Stimulated activated CD4-positive, alpha-beta T cell treated with anti-CD3 and anti-CD28 coated beads, TNF-alpha, amount 100 ng/mL, for 48 hours (primary cell): ENCODE data around the gene CUEDC1.

Source experiments
- DNase-seq, 3 donors: peaks; one replicate each; pipeline ENCODE4 v3.0.0-alpha.2; 2020; ENCODE audit warnings: low read depth in 3 of 3

The CUEDC1 gene, protein sequence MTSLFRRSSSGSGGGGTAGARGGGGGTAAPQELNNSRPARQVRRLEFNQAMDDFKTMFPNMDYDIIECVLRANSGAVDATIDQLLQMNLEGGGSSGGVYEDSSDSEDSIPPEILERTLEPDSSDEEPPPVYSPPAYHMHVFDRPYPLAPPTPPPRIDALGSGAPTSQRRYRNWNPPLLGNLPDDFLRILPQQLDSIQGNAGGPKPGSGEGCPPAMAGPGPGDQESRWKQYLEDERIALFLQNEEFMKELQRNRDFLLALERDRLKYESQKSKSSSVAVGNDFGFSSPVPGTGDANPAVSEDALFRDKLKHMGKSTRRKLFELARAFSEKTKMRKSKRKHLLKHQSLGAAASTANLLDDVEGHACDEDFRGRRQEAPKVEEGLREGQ

DNA sequence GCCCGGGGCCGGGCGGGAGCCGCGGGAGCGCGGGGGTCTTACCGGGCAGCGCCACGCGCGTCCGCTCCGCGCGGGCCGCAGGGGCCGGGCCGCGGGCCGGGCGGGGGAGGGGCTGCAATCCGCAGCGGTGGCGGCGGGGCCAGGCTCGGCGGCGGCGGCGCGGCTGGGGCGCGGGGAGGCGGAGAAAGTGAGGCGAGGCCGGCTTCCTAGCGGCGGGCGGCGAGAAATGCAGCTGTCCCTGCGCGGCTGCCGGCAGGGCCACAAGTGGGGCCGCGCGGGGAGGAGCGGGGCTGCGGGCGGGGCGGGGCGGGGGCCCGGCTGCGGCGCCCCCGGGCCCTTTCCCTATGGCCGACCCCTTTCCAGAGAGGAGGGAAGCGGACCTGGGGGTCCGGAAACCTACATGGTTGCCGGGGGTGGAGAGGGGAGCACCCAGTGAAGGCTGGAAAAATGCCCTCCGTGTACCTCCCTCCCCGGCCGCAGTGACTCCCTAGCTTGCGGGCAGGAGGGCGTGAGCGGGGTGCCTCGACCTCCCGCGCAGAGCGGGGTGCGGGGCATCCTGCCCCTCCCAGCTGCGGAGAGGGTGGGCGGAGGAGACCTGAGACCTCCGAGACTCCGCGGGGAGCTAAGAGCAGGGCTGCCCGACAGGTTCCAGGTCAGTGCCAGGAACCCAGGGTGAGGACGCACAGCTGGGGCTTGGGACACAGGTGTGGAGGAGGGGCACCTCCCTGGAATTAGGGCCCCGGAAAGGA, at the start of gene CUEDC1:
CUEDC1 (minus strand) TSS at position 230 of the 749 bp plus-strand sequence. CDS start 69,848 bp downstream, outside the sequence.
- peak; percentile 39 to 60 (median 46) for DNase-seq

DNA sequence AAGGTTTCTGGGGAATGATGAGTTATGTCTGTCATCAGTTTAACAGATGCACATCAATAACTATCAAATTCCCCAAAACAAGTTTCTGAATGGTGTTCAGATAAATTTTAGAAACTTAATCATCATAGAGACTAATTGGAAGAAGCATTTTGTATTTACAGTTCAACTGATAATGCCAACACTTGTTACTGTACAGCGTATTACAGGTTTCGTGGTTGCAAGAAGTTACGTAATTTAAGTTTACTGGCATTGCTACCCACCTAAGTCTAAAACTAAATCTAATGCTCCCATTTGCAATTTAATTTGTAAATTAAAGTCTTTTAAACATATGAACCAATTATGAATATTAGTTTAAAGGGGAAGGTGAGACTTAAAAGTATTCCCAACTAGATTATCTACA, 48.8 kb upstream of the CUEDC1 start:
- no peak for DNase-seq

DNA sequence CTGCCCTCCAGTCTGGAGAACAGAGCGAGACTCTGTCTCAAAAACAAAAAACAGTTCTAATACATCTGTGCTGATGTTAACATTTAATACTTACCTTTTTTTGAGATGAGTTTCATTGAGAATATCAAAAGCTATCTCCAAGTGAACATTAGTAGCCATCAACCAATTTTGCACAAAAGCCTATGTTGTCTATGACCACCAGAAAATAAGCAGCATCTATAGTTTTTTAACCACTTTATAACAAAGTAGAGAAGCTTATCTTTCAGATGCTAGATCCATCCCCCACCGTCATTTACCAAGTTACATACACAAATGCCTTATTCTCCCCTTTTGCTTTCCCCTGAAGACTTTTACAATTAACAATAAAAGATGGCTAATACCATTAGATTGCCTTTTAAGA, 47.8 kb upstream of the CUEDC1 start:
- no peak for DNase-seq

DNA sequence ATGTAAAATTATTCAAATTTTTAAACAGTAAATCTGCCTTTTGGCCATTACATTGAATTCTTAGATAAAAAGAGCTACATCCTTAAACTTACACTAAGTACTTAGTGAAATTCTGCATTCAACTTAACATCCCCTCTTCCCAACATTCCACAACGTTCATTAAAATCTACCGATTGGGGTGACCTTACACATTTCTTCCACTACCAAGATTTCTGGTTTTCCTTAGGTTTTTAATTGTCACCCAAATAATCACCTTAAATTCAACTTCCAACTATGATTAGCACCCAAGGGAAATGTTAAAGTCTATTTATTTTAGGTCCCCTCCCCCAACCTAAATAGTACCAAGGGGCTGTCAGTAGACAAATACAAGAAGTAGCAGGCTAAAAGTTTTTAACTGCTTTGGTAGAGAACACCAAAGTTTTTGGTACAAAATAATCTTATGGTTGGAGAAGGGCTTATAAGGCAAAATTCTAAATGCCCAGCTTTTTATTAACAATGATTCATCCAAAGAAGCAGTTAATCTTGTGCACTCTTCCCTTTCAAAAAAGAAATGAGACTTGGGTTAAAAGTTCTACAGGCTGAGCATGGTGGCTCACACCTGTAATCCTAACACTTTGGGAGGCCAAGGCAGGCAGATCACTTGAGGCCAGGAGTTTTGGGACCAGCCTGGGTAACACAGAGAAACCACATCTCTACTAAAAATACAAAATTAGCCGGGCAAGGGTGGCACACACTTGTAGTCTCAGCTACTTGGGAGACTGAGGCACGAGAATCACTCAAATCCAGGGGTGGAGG, 47.1 kb upstream of the CUEDC1 start:
- DNase-seq: no peak

DNA sequence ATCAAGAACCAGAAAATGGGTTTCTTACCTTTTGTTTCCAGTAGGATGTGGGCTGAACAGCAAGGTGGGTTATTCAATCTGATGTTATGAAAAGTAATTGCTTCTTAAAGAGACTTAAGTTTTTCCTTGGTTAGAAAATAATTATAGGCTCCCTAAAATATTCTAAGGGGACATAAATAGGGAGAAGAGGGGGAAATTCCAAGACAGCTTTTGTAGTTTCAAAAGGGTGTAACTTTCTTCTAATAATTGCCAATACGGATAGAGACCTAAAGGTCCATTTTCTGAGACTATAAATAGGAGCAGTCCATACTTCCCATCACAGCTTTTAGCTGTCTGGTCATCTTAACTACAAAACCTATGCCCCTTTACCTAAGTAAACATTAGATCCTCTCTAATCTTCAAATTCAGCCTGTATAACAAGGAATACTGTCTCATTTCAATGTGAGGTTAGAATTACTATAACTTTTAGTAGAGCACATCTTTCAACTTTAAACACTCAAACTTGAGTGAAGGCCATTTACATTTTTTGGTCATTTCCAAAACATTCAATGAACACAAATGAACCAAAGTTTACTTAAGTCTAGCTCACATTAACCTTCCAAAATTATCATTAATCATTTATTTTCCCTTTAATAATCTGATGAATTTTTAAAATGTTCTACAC, 46.4 kb upstream of the CUEDC1 start:
- no peak for DNase-seq

DNA sequence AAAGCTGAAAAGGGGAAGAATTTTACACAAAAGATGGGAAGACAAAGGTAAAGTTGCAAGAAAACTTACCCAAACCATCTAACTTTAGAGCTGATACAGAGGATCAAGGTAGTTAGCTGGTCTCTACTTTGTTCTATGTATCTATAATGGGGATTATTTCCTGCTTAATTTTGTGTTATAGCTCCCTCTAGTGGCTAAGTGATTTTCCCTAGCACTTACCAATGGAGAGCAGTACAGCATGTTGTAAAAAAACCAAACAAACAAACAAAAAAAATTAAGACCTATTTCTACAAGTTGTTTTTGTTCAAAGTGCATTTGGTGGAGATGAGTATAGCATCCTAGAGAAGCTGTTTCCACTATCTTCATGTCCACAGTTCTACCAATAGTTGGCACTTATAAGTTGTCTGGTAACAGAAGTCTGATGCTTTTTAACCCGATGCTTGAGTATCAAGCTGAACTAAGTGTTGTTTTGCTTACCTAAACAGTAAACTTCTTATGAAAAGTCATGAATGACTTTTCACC, 44.3 kb upstream of the CUEDC1 start:
- DNase-seq: no peak

DNA sequence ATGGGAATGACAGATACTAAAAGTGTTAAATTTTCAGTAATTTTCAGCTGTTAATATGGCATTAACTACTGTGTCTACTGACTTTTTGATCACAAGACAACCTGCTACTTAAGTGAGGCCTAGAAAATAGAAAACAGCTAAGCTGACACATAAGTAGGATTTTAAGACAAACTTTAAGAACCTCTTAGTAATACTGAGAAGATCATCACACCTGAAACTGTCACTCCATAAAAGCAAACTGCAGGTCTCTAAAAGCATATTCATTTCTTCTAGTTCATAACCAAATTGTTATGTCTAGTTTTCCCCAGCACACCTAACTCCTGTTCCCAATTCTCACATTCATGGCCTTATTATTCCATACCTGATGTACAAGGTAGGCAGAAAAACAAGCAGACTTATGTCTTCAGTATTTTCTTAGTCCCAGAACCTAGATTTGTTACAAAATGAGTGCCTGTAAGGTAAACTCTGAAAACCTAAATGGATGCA, 43.8 kb upstream of the CUEDC1 start:
- no peak for DNase-seq

DNA sequence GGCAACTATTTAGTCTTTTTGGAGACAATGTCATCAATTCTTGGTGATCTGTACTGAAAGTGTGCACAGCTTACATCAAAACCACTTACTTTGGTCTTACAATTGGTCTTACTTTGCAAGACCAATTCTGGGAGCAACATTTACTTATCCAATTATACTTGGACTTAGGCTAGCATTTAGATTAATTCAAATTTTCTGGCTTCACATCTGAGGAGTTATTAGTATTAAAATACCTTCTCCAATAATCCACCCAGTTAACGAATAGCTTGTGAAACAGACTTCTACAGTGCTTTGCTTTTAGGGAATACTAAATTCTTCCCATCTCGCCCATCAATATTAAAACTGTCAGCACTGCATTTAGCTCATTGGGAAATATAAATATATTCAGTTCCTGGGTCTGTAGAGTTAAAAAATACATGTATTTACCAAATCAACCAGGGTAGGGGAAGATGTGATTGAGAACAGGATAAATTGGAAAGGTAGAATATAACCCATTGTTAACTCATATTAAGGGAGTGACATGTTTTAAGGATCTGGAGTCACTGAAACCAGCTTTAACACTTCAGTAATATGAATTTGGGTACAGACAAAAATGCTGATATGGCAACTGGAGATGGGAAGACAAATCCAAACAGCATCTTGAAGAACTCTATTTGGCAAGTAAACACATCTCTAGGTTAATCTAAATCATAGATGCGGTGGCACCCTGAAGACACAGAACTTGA, 42.0 kb upstream of the CUEDC1 start:
- no peak for DNase-seq

DNA sequence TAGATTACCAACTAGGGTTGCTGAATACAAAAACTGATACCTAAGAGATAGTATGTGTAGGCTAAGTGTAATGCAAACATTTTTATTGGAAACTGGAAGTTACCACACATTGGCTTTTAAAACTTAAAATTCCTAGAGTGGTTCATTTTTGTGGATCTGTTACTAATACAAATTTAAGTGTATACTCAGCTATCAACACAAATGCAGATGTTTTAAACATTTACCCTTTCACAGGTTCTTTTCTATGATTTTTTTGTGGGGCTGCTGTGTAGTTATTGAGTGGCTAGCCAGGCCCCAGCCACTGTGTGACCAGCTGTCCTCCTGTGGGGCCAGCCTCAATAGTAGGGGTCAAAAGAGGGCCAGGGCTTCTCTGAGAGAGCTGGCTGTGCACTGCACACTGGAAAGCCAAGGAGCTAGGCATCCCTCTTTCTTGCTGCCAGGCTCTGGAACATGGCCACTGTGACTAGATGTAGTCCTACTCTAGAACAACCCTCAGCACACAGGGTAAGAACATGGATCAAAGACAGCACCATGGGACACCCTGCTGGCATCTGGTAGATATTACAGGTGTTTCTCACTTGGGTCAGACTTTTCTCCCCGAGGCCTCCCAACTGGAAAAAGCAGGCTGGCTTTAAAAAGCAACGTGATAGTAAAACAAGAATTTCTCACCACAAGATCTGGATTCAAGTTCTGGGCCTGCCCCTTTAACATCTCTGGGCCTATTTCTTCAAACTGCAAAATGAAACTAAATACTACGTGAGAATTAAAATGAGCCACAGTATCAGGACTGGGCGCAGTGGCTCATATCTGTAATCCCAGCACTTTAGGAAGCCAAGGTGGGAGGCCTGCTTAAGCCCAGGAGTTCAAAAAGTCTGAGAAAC, 40.1 kb upstream of the CUEDC1 start:
- peak in 2 of 3 donors; percentile 36 to 41 for DNase-seq

DNA sequence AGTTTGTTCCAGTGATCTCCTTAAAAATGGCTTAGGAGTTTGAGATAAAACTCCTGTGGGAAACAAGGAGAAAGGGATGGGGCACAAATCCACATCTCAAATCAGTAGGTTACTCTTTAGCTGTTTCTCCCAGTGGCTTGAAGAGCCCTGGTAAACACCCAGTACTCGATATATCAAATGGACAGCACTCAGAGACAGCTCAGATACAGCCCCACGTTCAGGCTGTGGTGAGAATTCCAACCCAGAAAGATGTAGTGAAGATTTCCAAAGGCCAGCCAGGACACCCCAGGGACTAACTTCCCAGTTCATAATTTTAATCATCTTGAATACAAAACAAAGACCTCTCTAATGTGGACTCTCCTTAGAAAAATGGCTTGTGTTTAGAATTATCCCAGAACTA, 39.2 kb upstream of the CUEDC1 start:
- no peak for DNase-seq

DNA sequence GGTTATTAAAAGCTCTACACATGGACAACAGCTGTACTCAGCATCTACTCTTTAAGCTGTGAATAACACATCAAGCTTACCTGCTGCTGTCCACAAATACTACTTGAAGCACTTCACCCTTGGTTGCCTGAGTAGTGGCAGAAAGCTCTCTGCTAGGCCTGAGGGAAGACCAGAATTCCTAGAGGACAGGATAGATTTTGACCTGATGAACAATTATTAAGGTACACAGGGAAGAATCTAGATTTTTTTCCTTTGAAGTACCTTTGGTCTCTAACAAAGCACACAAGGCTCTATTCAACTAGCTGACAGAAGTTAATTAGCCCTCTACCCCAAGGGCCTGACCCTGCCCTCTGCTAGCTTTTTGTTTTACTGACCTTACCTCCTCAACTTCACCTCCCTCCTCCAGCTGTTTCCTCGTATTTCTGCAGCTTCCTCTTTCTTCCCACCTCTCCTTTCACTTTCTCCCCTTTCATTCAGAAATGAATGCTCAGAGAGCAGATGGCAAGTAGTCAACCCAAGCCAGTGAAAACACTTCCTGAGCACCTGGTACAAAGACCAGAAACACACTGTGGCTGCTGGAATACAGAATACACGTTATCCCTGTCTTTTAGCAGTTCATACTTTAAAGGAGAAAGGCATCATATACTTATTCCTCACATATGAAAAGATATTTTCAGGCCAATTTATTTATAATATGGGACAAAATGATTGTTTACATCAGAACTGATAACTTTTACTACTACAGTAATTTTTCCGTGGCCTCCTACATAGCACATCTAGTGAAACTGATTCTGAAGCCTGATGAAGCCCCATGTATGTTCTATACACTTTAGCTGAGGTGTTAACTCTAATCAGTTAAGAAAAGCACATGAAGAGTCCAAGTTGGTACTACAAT, 38.5 kb upstream of the CUEDC1 start:
- DNase-seq: no peak

DNA sequence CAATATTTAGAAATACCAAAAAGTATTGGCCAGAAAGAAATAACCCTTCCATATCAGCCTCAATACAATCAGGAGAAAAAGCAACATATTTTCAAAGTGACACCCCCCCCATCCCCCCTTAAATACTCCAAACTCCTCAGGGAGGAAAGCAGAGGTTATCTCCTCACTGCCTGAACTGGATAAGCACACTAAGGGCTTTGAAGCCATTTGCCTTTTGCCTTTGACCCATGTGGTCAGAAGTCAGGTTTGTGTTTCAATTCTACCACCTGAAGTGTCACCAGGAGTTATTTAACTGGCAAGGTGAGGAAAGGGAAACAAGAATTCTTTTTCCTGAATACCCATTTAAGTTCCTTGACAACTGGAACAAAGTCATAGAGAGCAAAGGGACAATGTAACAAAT, 36.3 kb upstream of the CUEDC1 start:
- no peak for DNase-seq

DNA sequence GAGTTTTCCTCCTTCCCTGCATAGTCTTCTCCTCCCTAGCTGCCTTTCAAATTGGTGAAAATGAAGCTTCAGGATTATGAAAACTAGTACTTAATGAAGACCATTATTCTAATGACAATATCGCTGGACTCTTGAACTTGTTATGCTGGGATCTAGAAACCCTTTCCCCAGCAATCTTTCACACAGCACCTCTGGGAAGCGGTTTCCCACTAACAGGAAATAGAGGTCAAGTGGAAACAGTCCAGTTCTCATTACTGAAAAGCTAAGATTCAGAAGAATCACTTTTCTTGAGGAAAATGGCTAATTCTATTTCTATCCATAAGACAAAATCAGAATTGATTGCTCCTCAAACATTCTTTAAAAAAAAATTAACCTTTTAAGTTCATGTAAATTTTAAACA, 34.8 kb upstream of the CUEDC1 start:
- no peak for DNase-seq

DNA sequence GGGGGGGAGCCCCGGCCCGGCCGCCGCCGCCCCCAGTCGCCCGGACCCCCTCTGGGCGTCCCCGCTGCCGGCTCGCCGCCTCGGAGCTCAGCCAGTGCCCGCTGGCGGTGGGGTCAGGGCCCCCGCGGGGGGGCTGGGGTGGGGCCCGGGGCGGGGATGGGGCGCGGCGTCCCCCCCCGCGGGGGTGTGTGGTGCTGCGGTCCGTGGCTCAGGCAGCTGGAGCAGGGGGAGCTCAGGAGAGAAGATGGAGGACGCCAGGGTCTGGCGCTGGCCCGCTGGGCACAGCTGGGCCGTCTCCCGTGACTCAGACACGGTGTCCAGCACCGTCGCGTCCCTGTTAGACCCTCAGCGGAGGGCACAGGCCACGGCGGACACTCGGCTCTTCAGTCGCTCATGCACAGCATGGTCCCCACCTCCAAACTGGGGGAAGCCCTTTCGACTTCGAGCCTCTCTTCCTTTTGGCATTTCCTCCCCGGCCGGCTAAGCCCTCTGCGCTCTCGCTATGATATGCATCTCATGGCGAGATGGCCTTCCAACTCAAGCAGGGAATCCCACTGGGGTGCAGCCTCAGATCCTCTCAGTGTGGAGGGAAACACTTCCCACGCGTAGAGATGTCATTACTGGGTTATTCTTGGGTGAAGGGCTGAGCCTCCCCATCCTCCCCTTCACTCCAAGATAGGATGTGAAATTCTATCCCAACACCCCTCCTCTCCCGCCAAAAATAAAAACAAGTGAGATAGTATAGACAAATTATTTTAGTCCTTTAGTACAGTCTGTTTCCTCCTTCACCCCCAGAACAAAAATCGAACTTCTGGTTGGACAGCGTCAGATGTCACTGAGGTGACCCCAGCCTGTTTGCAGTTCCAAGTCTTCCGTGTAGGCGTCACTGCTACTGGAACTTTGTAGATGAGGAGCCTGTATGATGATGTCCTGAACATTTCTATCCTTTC, 33.4 kb upstream of the CUEDC1 start:
- peak in 2 of 3 donors; percentile 41 to 56 for DNase-seq

DNA sequence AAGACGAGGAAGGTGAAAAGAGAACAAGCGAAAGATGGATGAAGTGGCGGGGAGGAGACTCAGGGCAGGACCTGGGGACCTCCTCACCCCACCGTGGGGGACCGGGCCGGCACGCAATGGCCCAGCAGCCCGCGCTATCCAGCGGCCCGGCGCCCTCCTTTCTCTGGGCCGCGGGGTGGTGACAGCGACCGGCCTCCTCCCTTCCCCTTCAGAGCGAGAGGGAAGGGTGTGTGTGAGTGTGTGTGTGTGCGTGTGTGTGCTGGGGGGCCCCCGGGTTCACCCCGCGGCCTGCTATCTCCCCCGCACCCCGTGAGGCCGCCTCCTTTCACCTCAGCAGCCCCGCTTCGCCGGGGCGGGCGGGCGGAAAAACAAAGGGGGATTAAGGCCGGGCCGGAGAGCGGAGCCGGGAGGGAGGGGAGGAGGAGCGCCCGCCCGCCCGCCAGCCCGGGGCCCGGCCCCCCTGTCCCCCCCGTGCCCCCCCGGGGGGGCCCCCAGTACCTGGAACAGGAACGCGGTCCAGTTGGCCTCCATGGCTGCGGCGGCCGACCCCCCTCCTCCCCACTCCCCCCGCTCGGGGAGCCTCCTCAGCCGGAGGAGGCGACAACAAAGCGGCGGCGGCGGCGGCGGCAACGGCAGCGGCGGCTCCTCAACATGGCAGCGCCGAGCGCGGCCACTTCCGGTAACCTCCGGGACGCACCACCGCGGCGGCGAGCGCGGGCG, 32.5 kb upstream of the CUEDC1 start, which contains the start of gene VEZF1:
VEZF1 (minus strand) TSS at position 674 of the 720 bp plus-strand sequence; CDS start at position 531, 143 bp downstream.
- DNase-seq: peak; percentile 59 to 68 (median 61)

DNA sequence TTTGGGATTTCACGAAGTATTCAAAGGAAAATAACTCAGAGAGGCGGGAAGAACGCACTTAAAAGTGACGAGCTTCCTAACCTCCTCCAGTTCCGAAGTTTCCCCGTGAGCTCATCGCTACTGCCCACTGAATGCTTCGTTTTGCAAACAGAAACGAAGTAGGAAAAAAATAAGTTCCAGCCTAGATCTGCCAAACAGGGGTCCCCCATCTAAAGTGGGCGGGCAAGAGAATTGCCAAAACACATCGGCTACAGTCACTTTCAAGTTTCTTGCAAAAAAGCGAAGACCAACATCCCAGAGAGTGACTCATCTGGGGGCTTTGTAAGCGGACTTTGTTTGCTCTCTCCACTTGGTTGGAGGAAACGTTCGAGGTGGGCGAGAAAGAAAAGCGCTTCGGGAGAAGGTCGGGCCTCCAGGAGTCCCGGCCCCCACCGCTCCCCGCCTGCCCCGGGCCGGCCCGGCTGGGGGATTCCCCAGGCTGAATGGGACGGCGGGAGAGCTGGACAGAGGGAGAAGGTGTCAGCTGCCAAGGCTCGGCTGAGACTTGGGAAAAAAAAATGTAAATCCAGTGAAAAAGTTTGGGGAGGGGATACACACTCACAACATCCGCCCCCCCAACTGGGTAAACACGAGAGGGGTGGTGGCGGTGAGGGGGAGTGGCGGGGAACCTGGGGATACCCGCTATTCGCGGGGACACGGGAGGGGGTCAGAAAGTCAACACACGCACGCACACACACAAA, 31.8 kb upstream of the CUEDC1 start:
- no peak for DNase-seq
